Measurements from ENCODE around the gene PPFIBP2. TPM values are rescaled to one million over a fixed set of nuclear protein-coding genes. Genes with fewer than 3 reads are reported as not detected.
"Not testable (repeated sequence)": the region's sequence is repeated elsewhere in the genome, so short reads cannot be mapped to it uniquely, and the experiment has no call there.

PPFIBP2 gene
- total RNA-seq, 2 experiments from 2014 or later, result 18.6 to 18.7 TPM

- Mint-ChIP-seq H3K9me3 (no peaks in the 10 kb centered on the region), H3K4me3 (no peak overlapping the region), H3K27me3 (no peaks in the 10 kb centered on the region), H3K27ac (no peak overlapping the region), H3K4me1 (no peaks in the 10 kb centered on the region), H3K36me3 (peaks cover 5% of the 10 kb centered on the region)
- DNase-seq, result no peak
Measured at GRCh38 chr11:7642747-7643146, 128.9 kb downstream of the PPFIBP2 start.

GRCh38 chr11:7643314-7643713 lies 129.5 kb downstream of the PPFIBP2 start:
- no peak for DNase-seq
- Mint-ChIP-seq H3K27ac (no peak overlapping the region), H3K36me3 (peaks cover 5% of the 10 kb centered on the region), H3K4me1 (no peaks in the 10 kb centered on the region), H3K4me3 (no peak overlapping the region), H3K27me3 (no peaks in the 10 kb centered on the region), H3K9me3 (no peaks in the 10 kb centered on the region)

DNA sequence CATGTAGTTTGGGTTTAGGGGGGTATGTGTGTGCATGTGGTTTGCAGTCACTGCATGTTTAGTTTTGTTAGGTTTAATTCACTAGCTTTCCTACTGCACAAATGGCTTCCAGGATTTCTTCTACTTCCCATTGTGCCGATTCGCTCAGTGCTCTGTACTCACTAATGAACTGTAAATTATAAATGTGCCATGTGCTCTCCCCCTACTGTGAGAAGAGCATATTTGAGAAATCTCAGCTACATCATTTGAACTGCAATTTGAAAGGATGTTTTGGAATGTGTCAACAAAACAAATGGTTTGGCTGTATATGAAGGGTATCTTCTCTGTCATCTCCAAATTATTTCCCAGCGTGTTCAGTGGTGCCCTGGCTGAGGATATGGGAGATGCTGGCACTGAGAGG lies 131.4 kb downstream of the PPFIBP2 start:
- Mint-ChIP-seq H3K36me3 (peaks cover 3% of the 10 kb centered on the region), H3K27me3 (no peaks in the 10 kb centered on the region), H3K9me3 (no peaks in the 10 kb centered on the region), H3K4me1 (no peaks in the 10 kb centered on the region), H3K27ac (no peak overlapping the region), H3K4me3 (no peak overlapping the region)
- no peak for DNase-seq

DNA sequence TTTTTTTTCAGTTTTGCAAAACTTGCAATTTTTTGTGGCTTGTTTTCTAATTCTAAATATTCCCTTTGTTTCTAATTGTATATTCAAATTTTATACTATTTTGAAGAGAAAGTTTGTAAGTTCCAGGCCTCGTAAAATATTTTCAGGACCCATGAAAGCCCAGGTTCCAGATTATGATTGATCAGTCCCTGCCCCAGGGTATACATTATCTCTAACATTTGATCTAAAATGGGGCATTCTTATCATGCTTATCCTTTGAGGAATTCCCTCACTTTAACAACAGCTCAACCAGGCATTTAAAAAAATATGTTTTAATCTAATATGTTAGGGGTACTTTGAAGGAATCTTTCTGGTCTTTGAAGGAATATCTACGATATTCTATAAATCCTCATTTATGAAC lies 133.1 kb downstream of the PPFIBP2 start:
- DNase-seq, result no peak
- peaks cover 3% of the 10 kb centered on the region for H3K36me3 Mint-ChIP-seq
- no peaks in the 10 kb centered on the region for H3K9me3 Mint-ChIP-seq
- no peak overlapping the region for H3K27ac Mint-ChIP-seq
- no peaks in the 10 kb centered on the region for H3K4me1 Mint-ChIP-seq
- H3K27me3 Mint-ChIP-seq, result no peaks in the 10 kb centered on the region
- H3K4me3 Mint-ChIP-seq, result no peak overlapping the region

- no peak overlapping the region for H3K27ac Mint-ChIP-seq
- H3K9me3 Mint-ChIP-seq, result no peaks in the 10 kb centered on the region
- no peak overlapping the region for H3K4me3 Mint-ChIP-seq
- no peaks in the 10 kb centered on the region for H3K27me3 Mint-ChIP-seq
- DNase-seq, result no peak
- no peaks in the 10 kb centered on the region for H3K4me1 Mint-ChIP-seq
- peaks cover 5% of the 10 kb centered on the region for H3K36me3 Mint-ChIP-seq
Measured at GRCh38 chr11:7648264-7648663, 134.5 kb downstream of the PPFIBP2 start.

- no peak overlapping the region for H3K4me3 Mint-ChIP-seq
- H3K4me1 Mint-ChIP-seq, result no peaks in the 10 kb centered on the region
- no peaks in the 10 kb centered on the region for H3K27me3 Mint-ChIP-seq
- no peaks in the 10 kb centered on the region for H3K9me3 Mint-ChIP-seq
- H3K36me3 Mint-ChIP-seq, result peaks cover 6% of the 10 kb centered on the region
- H3K27ac Mint-ChIP-seq, result no peak overlapping the region
- DNase-seq, result no peak
Measured at GRCh38 chr11:7651140-7651551, 137.3 kb downstream of the PPFIBP2 start.

DNA sequence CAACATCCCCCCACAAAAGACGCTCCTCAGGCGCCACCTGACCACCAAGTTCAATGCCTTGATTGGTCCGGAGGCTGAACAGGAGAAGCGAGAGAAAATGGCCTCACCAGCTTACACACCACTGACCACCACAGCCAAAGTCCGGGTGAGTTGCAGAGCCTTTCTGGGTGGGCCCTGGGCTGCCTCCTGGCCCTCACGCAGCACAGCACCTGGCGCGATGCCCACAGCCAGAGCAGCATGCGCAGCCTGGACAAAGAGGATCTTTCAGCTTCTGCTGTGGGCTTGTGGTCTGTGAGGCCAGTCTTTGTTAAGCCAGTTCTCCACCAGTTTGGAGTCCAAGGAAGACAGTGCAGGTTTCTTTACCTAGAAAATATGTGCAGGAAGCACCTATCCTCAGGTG lies 137.9 kb downstream of the PPFIBP2 start:
- Mint-ChIP-seq H3K9me3 (no peaks in the 10 kb centered on the region), H3K4me3 (no peak overlapping the region), H3K4me1 (no peaks in the 10 kb centered on the region), H3K27ac (no peak overlapping the region), H3K36me3 (peaks cover 9% of the 10 kb centered on the region), H3K27me3 (no peaks in the 10 kb centered on the region)
- no peak for DNase-seq

GRCh38 chr11:7654195-7654705 lies 140.5 kb downstream of the PPFIBP2 start:
- Mint-ChIP-seq H3K27ac (no peak overlapping the region), H3K27me3 (no peaks in the 10 kb centered on the region), H3K36me3 (peaks cover 23% of the 10 kb centered on the region), H3K9me3 (no peaks in the 10 kb centered on the region), H3K4me1 (no peaks in the 10 kb centered on the region), H3K4me3 (no peak overlapping the region)
- DNase-seq, result no peak

DNA sequence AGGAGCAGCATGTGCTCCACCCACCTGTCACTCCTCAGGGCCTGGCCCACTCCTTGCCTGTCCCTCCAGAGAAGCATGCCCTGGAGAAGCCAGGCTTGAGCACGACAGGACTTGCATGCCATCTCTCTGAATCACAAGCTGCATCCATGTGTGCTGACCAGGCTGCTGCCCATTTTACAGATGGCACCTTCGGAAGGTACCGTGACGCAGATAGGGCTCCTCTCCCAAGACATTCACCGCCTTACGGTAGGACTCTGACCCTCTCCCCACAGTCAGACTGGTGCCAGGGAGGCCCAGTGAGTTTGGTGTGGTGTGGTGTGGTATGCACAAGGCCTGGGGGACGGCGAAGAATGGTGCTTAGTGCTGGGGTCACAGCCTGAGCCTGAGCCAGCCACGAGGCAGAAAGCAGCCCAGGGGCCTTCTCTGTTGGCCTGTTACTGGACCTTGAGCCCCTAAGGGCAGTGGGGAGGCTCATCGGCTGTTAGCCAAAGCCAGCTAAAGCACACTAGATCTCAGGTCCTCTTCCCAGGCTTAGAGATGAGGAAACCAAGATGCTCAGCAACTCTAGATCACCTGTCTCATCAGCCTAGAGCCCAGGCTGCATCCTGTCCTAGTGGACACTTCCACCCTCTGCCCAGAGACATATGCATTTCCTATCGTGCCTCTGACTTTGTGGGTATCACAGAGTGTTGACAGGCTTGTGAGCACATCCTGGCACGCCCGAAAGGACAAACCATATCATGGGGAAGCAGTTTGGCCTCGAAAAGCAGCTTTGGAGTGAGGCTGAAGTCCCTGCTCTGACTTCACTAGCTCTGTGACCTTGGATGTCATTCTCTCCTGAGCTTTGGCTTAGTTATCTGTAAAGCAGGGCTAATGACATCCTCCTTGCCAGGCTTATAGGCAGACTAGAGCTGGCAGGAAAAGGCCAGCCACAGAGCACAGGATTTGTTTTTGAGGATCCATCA lies 141.7 kb downstream of the PPFIBP2 start:
- Mint-ChIP-seq H3K36me3 (peaks cover 23% of the 10 kb centered on the region), H3K27me3 (no peaks in the 10 kb centered on the region)
- DNase-seq, result no peak

DNA sequence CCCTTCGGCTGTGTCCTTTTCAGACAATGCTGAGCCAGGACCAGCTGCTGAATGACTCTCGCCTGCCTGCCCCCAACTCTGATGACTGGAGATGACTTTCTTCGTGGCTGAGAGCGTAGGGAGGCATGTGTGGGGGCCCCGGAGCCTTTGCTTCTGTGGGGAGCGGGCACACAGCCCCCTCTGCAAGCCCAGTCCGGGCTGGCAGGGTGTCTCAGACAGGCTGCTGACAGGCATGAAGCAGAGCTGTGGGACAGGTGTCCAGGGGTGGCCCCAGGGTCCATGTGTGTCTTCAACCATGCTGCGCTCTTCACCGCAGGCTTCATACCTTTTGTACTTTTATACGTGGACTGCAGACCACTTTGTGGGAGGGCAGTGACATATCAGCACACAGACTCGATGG lies 142.9 kb downstream of the PPFIBP2 start:
- no peaks in the 10 kb centered on the region for H3K4me1 Mint-ChIP-seq
- H3K4me3 Mint-ChIP-seq, result no peak overlapping the region
- no peak for DNase-seq
- H3K27me3 Mint-ChIP-seq, result no peaks in the 10 kb centered on the region
- H3K9me3 Mint-ChIP-seq, result no peaks in the 10 kb centered on the region
- H3K27ac Mint-ChIP-seq, result no peak overlapping the region
- H3K36me3 Mint-ChIP-seq, result peaks cover 31% of the 10 kb centered on the region

More for the DNA sequence above, 141.7 kb downstream of the PPFIBP2 start:
- Mint-ChIP-seq H3K27ac (no peak overlapping the region), H3K9me3 (no peaks in the 10 kb centered on the region), H3K4me3 (no peak overlapping the region), H3K4me1 (no peaks in the 10 kb centered on the region)

DNA sequence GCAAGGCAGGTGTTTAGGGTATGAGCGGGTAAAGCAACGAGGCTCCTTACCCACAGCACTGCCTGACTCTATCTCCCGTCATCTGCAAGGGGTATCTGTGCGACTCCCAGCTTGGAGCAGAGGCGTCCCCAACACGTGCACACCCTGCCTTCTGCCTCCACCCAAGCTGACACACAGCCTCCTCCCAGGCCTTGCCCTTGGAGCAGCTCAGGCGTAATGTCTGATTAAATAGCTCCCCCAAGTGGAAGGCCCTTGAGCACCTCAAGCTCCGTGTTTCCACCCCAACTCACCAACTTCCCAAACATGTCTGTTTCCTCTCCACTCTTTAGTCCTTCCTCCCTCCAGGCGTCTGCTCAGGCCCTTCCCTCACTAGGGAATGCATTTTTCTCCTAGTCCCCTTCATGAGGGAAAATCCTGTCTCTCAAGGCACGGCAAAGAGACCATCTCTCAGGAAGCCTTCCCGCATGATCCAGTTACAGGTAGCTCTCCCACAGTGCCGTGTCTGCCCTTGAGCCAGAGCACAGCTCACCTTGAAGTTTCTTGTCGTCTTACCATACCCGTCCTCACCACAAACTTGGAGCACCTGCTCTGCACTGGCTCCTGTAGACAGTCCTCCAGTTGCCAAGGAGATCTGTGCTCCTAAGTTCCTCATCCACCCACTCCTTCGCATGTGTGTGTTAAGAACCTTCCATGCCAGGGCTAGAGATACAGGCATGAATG lies 143.7 kb downstream of the PPFIBP2 start:
- Mint-ChIP-seq H3K4me3 (no peak overlapping the region), H3K4me1 (no peaks in the 10 kb centered on the region), H3K36me3 (peaks cover 27% of the 10 kb centered on the region), H3K9me3 (no peaks in the 10 kb centered on the region), H3K27me3 (no peaks in the 10 kb centered on the region), H3K27ac (peak overlapping the region; percentile 27)
- no peak for DNase-seq

DNA sequence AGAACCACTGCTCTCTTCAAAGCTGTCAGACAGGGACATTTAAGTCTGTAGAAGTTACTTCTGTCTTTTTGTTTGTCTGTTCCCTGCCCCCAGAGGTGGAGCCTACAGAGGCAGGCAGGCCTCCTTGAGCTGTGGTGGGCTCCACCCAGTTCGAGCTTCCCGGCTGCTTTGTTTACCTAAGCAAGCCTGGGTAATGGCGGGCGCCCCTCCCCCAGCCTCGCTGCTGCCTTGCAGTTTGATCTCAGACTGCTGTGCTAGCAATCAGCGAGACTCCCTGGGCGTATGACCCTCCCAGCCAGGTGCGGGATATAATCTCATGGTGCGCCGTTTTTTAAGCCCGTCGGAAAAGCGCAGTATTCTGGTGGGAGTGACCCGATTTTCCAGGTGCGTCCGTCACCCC lies 149.7 kb downstream of the PPFIBP2 start:
- peaks cover 16% of the 10 kb centered on the region for H3K36me3 Mint-ChIP-seq
- not testable (repeated sequence) for H3K4me3 Mint-ChIP-seq, H3K27me3 Mint-ChIP-seq, H3K9me3 Mint-ChIP-seq, H3K4me1 Mint-ChIP-seq, DNase-seq, H3K27ac Mint-ChIP-seq

DNA sequence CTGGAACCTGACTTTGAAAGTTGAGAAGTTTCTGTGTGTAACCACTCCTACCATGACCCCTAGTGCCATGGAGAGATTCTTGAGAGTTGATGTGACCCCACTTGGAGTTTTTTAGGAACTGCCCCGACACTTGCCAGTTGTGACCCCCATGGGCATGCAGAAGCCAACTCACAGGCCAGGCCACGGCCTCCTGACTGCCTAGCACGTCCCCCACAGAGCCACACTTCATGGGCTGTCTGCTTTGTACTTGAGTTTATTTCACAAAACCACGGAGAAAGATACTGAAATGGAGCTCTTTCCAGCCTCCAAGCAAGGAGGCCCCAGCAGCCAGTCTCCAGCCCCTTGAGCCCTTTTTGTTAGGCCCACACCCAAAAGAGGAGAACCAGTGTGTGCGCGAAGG lies 151.1 kb downstream of the PPFIBP2 start:
- no peaks in the 10 kb centered on the region for H3K27me3 Mint-ChIP-seq
- H3K27ac Mint-ChIP-seq, result no peak overlapping the region
- peaks cover 4% of the 10 kb centered on the region for H3K4me1 Mint-ChIP-seq
- no peak for DNase-seq
- H3K9me3 Mint-ChIP-seq, result no peaks in the 10 kb centered on the region
- no peak overlapping the region for H3K4me3 Mint-ChIP-seq
- H3K36me3 Mint-ChIP-seq, result peaks cover 16% of the 10 kb centered on the region

DNA sequence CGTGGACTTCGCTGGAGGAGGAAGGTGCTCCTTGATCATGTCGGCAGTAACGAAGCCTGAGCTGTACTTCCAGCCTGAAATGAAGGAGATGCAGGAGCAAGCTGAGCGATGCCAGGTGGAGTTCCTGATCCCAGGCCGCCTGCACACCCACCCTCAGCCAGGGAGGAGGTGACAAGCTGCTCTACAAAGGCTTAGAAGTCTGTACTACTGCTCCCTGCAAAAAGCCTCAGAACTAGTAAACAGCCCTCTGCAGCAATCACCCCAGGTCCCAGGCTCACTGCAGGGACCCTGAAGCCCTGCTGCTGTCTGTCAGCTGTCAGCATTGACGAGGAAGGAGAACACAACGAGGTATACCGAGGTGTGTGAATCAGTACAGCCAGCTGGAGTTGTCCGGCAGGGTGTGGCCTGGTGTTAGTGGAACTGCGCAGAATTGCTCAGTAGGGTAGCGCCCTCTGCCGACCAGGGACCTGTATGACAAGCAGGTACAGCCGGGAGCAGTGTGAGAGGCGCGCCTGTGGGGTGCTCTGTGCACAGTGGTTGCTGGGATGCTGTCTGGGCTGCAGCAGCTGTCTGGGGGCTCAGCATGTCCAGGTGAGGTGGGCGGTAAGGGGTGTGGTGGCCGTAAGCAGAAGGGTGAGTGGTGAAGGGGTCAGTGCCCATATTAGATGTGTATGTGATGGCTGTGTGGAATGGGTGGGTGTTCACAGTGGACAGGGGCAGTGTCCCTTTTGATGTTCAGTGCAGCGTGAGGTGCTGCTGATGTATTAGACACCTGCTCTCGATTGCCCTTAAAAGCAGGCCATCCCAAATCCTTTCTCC lies 151.9 kb downstream of the PPFIBP2 start:
- no peaks in the 10 kb centered on the region for H3K9me3 Mint-ChIP-seq
- H3K36me3 Mint-ChIP-seq, result peaks cover 16% of the 10 kb centered on the region
- no peak overlapping the region for H3K27ac Mint-ChIP-seq
- H3K4me1 Mint-ChIP-seq, result peaks cover 7% of the 10 kb centered on the region
- H3K4me3 Mint-ChIP-seq, result no peak overlapping the region
- DNase-seq, result peak; percentile 74
- H3K27me3 Mint-ChIP-seq, result no peaks in the 10 kb centered on the region
